GM12878 (cell line): Measurements from ENCODE around the gene BOLA2.
"Not testable (repeated sequence)": the region's sequence is repeated elsewhere in the genome, so short reads cannot be mapped to it uniquely, and the experiment has no call there.

Experiments
- CTCF ChIP-seq, 3 experiments: IDR thresholded peaks in 2 of 3; conservative IDR thresholded peaks in 1 of 3; 2 replicates each; pipeline ENCODE4 v1.5.1; 2011; ENCODE audit warnings: low read depth in 3 of 3, low read length in 3 of 3, mild to moderate bottlenecking in 3 of 3, control low read depth in 2 of 3, moderate library complexity in 2 of 3, inconsistent platforms in 1 of 3, mixed read lengths in 1 of 3; ENCODE audit not compliant: control insufficient read depth in 2 of 3, insufficient read depth in 1 of 3; ENCODE audit errors: extremely low read depth in 1 of 3
- EZH2 ChIP-seq: IDR thresholded peaks from 2 replicates; pipeline ENCODE4 v1.6.1; 2012; ENCODE audit warnings: low read depth, mild to moderate bottlenecking, control low read depth, inconsistent platforms, low read length, borderline replicate concordance; ENCODE audit not compliant: control insufficient read depth
- HDGF ChIP-seq: fragments of 450-650 bp; IDR thresholded peaks from 2 replicates; pipeline ENCODE4 v1.6.1; 2016; ENCODE audit warnings: antibody characterized with exemption
- NFIC ChIP-seq: IDR thresholded peaks from 2 replicates; pipeline ENCODE4 v1.6.1; 2012; ENCODE audit warnings: low read depth, mild to moderate bottlenecking, inconsistent platforms, low read length, moderate library complexity
- SPI1 ChIP-seq: IDR thresholded peaks from 2 replicates; pipeline ENCODE4 v1.6.1; 2011; ENCODE audit warnings: low read depth, mild to moderate bottlenecking, low read length, moderate library complexity, borderline replicate concordance; ENCODE audit not compliant: insufficient read depth
- USF2 ChIP-seq: IDR thresholded peaks from 2 replicates; pipeline ENCODE4 v1.6.1; 2011; ENCODE audit warnings: low read depth, low read length, improper control_type of control experiment, borderline replicate concordance
- ZNF384 ChIP-seq: IDR thresholded peaks from 2 replicates; pipeline ENCODE4 v1.6.1; 2012; ENCODE audit warnings: low read depth, mild to moderate bottlenecking, low read length, improper control_type of control experiment, borderline replicate concordance

GRCh38 chr16:29469660-29470059 lies 15.5 kb upstream of the BOLA2 start:
- TF ChIP-seq HDGF; NFIC; ZNF384; USF2; SPI1; CTCF (IDR thresholded peaks at IDR 0.05 in 2 of 3, conservative IDR thresholded peaks at IDR 0.05 in 1 of 3; ENCODE audit: control insufficient read depth in 2 of 3, extremely low read depth in 1 of 3, insufficient read depth in 1 of 3, low read depth in 3 of 3, low read length in 3 of 3); EZH2: not testable (repeated sequence)
